GM19238 (cell line): ENCODE measurements around the gene FICD.
A peak's percentile ranks its signal among the peaks of the same experiment; 100 is the strongest.

Experiments used
- DNase-seq: peaks from one replicate; pipeline ENCODE4 v3.0.0; 2011; ENCODE audit warnings: low spot score; ENCODE audit not compliant: insufficient read length

Gene FICD

GRCh38 chr12:108498136-108498535 lies 16.9 kb upstream of the FICD start:
- no peak for DNase-seq

DNA sequence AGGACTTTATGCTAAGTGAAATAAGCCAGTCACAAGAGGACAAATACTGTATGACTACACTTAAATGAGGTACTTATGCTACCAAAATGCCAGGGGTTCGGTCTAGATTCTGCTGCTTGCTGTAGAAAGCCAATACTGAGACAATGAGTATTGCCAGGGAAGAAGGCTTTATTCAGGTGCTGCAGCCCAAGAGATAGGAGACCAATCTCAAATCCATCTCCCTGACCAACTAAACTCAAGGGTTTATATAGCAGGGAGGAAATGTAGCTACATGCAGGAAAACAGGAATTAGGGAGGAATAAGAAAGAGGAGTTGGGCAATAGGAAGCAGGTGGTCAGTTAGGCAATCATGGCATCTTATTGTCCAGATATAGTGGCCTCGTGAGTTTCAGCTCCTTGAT lies 12.2 kb upstream of the FICD start:
- no peak for DNase-seq

- DNase-seq: no peak
Observed at GRCh38 chr12:108505129-108505528, 9.9 kb upstream of the FICD start.

GRCh38 chr12:108507971-108508642 lies 7.0 kb upstream of the FICD start:
- no peak for DNase-seq

DNA sequence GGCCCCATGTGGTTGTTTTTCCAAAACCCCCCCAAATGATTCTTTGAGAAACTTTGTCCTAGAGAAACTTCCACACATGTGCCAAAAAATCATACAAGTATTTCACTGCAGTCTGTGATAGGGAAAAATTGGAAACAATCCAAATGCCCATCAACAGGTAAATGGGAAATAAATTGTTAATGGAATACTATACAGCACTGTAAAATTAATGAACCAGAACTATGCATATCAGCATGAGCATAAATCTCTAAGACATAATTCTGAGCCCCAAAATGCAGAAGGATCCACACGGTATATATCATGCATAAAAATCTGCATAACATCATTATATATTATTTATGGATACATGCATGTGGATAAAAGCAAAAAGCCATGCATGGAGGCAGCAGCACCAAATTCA lies 5.3 kb upstream of the FICD start:
- DNase-seq: no peak

DNA sequence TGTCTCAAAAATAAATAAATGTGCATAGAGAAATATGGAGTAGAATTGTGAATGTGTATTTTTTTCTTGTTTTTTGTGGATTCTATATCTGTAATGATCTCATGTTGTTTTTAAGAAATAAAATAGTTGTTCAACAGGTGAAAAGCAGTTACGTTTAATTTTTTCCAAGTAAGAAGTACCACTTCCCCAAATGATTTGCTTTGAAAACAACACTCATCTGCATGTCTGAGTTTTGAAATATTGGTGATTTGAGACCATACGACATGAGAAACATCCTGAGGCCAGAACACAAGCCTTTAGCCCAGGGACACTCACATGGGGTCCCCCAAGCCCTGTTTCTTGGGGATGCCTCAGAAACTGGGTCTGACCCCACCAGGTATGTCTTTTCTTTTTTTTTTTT lies 4.2 kb upstream of the FICD start:
- no peak for DNase-seq

- peak; percentile 40 for DNase-seq
Observed at GRCh38 chr12:108511633-108512540, 3.2 kb upstream of the FICD start.

GRCh38 chr12:108514468-108514972 lies 557 bp upstream of the FICD start:
- no peak for DNase-seq

- no peak for DNase-seq
Observed at GRCh38 chr12:108515916-108516315, 839 bp downstream of the FICD start.

DNA sequence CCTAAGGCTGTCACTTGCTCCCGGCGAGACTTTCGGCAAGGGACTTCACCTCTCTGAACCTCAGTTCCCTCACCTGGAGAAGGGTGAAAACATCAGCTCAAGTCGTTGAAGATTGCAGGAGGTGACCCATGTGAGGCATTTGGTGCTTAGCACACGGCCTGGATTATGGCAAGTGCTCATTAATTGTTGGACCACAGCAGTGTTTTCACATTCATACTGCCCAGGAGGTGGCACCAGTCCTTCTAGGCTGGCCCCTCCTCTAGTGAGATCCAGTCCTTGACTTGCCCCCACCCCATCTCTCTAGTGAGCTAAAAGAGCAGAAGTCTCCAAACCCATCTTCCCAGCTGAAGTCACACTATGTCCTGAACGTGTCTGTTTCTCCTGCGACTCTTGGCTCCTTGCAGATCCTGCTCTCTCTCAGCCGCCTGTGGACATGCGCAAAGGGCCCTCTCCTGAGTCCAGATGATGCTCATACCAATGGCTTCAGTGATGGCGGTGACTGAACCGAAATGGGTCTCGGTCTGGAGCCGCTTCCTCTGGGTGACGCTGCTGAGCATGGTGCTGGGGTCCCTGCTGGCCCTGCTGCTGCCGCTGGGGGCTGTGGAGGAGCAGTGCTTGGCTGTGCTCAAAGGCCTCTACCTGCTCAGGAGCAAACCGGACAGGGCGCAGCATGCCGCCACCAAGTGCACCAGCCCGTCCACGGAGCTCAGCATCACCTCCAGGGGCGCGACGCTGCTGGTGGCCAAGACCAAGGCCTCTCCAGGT lies 1.6 kb downstream of the FICD start:
- DNase-seq: no peak

- no peak for DNase-seq
Observed at GRCh38 chr12:108517288-108518100, 2.4 kb downstream of the FICD start.

DNA sequence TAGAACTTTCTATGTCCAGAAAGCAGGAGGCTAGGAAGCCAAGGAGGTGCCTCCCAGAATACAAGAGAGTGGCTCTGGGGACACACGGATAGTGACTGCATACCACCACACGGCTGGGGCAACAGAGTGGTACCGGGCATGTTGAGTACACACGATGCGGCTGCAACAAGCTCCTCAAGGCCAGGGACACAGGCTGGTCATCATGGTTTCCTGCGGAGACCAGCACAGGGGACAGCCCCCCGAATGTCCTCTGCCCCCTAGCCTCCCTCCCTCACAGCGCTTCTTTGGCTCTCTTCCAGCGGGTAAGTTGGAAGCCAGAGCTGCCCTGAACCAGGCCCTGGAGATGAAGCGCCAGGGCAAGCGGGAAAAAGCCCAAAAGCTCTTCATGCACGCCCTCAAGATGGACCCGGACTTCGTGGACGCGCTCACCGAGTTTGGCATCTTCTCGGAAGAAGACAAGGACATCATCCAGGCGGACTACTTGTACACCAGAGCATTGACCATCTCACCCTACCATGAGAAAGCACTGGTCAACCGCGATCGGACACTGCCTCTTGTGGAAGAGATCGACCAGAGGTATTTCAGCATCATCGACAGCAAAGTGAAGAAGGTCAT lies 3.1 kb downstream of the FICD start:
- no peak for DNase-seq

- DNase-seq: no peak
Observed at GRCh38 chr12:108518716-108519496, 3.8 kb downstream of the FICD start.

- DNase-seq: no peak
Observed at GRCh38 chr12:108519558-108519957, 4.5 kb downstream of the FICD start.

GRCh38 chr12:108523365-108523764 lies 8.3 kb downstream of the FICD start:
- no peak for DNase-seq

DNA sequence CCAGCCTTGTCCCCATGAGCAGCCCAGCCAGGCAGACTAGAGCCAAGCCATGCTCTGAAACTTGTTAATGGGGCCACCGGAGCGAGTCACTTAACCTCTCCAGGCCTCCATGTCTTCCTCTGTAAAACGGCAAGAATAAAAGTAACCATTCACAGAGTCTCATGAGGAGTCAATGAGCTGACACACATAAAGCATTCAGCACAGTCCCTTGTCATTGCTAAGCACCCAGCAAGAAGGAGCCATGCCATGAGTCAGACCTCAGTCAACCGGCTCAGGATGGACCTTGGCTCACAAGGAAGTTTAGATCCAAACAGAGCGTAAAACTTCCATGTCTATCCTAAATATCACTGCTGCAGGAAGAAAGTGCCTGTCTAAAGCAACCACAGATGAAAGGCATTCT lies 10.6 kb downstream of the FICD start:
- no peak for DNase-seq

GRCh38 chr12:108526482-108527165 lies 11.5 kb downstream of the FICD start:
- DNase-seq: no peak

DNA sequence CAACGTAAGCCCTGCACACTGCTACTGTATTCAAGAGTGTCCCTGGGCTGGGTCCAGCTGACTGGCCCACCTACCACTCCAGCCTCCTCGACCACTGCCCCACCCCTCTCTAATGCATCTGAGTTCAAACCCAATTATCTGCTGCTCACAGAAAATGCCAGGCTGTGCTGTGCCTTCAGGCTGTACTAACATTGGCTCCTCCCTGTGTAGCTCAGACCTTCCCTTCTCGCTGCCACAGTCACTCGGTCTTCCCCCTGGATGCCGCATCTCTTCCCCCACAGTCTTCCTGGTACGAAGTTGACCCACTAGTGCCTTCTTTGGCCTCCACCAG lies 12.1 kb downstream of the FICD start:
- DNase-seq: no peak

DNA sequence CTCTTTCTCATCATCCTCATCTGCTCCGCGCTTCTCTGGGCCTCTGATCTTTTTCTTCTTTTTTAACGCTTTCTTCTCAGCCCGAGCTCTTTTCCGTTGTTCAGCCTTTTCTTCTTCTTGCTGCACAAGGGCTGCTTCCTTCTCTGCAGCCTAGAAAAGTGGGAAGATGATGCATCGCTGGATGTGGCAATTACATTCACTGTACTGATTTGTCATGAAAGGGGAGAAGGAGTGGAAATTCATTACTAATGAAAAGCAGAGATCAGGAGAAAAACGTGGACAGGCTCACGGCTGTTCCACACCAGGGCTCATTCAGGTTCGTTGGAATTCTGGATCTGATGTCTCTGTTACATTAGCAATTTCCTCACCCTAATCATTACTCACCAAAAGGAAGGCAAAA lies 15.1 kb downstream of the FICD start:
- DNase-seq: no peak
